GM12891 (cell line): Measurements from ENCODE around the gene EFCAB14.
A peak's percentile ranks its signal among the peaks of the same experiment; 100 is the strongest.

Experiments
- PAX5 ChIP-seq: IDR thresholded peaks from 2 replicates; pipeline ENCODE4 v1.6.1; 2011; ENCODE audit warnings: low read length, moderate library complexity, mild to moderate bottlenecking; ENCODE audit not compliant: insufficient read depth, severe bottlenecking
- POLR2A ChIP-seq: IDR thresholded peaks from 2 replicates; pipeline ENCODE4 v1.6.1; 2011; ENCODE audit warnings: low read depth, low read length, control low read depth
- POLR2AphosphoS5 ChIP-seq: IDR thresholded peaks from 2 replicates; pipeline ENCODE4 v1.6.1; 2011; ENCODE audit warnings: low read depth, low read length, control low read depth

- TF ChIP-seq PAX5 (no peak), POLR2A (peak; percentile 42; the same call in 1 of the 2 replicates), POLR2AphosphoS5 (no peak)
Observed at GRCh38 chr1:46718727-46719622, at the start of gene EFCAB14.
